Suprapubic skin (tissue), 4 donors: Measurements from ENCODE around the gene DOCK8.

Experiments
- CTCF ChIP-seq, 2 donors: fragments of 200-600 bp in 1 of 2; fragments of 450-650 bp in 1 of 2; sonication (generic) in 1 of 2; IDR thresholded peaks; one replicate each; pipeline ENCODE4 v1.5.1; 2016 to 2019; ENCODE audit warnings: antibody characterized with exemption in 2 of 2, mild to moderate bottlenecking in 1 of 2, moderate library complexity in 1 of 2
- POLR2A ChIP-seq, 2 donors: fragments of 450-650 bp; IDR thresholded peaks; one replicate each; pipeline ENCODE4 v1.6.1; 2017; ENCODE audit warnings: antibody characterized with exemption in 2 of 2, mild to moderate bottlenecking in 2 of 2, moderate library complexity in 2 of 2
- POLR2AphosphoS5 ChIP-seq, 3 donors: sonication (generic); formaldehyde crosslinking; IDR thresholded peaks; one replicate each; pipeline ENCODE4 v1.6.1; 2017; ENCODE audit warnings: antibody characterized with exemption in 3 of 3

DNA sequence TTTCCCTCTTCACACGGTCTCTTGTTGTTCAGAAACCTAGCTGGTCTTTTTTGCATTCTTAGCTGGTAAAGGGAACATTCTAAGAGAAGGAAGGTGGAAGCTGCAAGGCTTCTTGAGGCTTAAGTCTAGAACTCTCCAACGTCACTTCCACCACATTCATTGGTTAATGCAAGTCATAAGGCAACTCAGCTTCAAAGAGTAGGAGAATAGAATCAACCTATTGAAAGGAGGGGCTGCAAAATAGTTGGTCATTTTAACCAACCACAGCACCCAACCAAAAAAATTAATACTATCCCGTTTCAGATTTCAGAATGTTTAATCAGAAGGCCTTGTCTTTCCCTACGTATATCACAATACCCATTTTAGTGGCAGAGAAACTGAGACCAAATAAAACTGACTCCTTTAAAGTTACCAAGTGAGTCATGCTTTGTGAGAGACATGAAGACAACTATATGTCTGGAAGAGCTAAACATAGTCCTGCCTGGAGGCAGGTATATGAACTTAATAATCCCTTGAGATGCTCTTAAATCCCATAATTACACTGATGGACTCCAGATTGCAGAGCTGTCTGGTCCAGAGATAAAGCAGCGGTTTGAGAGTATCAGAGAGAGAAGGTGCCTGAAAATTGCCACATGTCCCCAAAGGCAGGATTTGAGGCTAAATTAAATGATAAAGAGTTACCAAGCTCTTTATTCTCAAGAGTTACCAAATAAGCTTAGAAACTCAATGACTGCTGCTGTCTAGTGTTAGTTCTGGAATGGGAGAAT lies 14.4 kb downstream of the DOCK8 start:
- TF ChIP-seq CTCF (IDR thresholded peaks at IDR 0.05) (no peak), POLR2A (IDR thresholded peaks at IDR 0.05) (no peak), POLR2AphosphoS5 (IDR thresholded peaks at IDR 0.05) (no peak)
